ENCODE results near the gene CC2D1A. TPM values are rescaled to one million over a fixed set of nuclear protein-coding genes. Genes with fewer than 3 reads are reported as not detected.

Gene CC2D1A
- total RNA-seq, 5 donors from 2014 or later (not counting 1 experiment from before 2014, with no cell fraction given) = 25.9 to 41.3 (median 37.4) TPM

GRCh38 chr19:13958043-13958442 is 52.0 kb downstream of the CC2D1A start:
- Histone ChIP-seq H3K4me1 (ENCODE audit: control insufficient read depth in 1 of 2, extremely low read depth in 1 of 2, insufficient read depth in 2 of 2, low read length in 2 of 2) (peaks cover 6 to 26% of the 10 kb centered on the region in 2 experiments), H3K9me3 (no peaks in the 10 kb centered on the region), H3K27ac (ENCODE audit: low read length) (no peak overlapping the region), H3K4me3 (ENCODE audit: control insufficient read depth in 1 of 2, extremely low read depth in 1 of 2, low read length in 1 of 2) (no peak overlapping the region), H3K27me3 (replicated peaks in 1 of 2; ENCODE audit: control insufficient read depth in 2 of 2, extremely low read depth in 1 of 2, insufficient read depth in 2 of 2, low read length in 1 of 2) (no peaks in the 10 kb centered on the region), H3K36me3 (ENCODE audit: control insufficient read depth in 2 of 2, extremely low read depth in 1 of 2, insufficient read depth in 1 of 2, low read length in 1 of 2) (peaks cover 24 to 79% of the 10 kb centered on the region in 2 donors)
- Mint-ChIP-seq H3K27ac (no peak overlapping the region), H3K36me3 (peaks cover 25% of the 10 kb centered on the region), H3K27me3 (no peaks in the 10 kb centered on the region), H3K4me1 (peaks cover 5 to 17% (median 17%) of the 10 kb centered on the region in 3 donors), H3K9me3 (no peaks in the 10 kb centered on the region), H3K4me3 (no peak overlapping the region)
- 93% methylated on average over 10 of the region's 12 CpGs for WGBS (ENCODE audit: insufficient coverage)
- POLR2A ChIA-PET = no interaction called here
- CTCF ChIA-PET = no interaction called here
- ATAC-seq (replicated peaks in 1 of 4) (no peak), DNase-seq (no peak)

GRCh38 chr19:13959141-13959961 is 53.4 kb downstream of the CC2D1A start:
- no peaks in the 10 kb centered on the region for H3K27me3 ChIP-seq (replicated peaks in 1 of 2; ENCODE audit: control insufficient read depth in 2 of 2, extremely low read depth in 1 of 2, insufficient read depth in 2 of 2, low read length in 1 of 2)
- no peaks in the 10 kb centered on the region for H3K27me3 Mint-ChIP-seq
- no peak overlapping the region for H3K27ac ChIP-seq (ENCODE audit: low read length)
- DNase-seq = no peak
- peaks cover 0 to 7% (median 4%) of the 10 kb centered on the region in 3 donors for H3K4me1 Mint-ChIP-seq
- no peak overlapping the region for H3K4me3 Mint-ChIP-seq
- peaks cover 25% of the 10 kb centered on the region for H3K36me3 Mint-ChIP-seq
- no peak overlapping the region for H3K27ac Mint-ChIP-seq
- WGBS (ENCODE audit: insufficient coverage) = 94% methylated on average over 29 of the region's 41 CpGs
- POLR2A ChIA-PET = no interaction called here
- H3K36me3 ChIP-seq (ENCODE audit: control insufficient read depth in 2 of 2, extremely low read depth in 1 of 2, insufficient read depth in 1 of 2, low read length in 1 of 2) = peaks cover 33 to 72% of the 10 kb centered on the region in 2 donors
- CTCF ChIA-PET = interaction anchor here (0.6 to 0.7 kb wide), 2 partner anchors 41 to 169 kb away, joined by 3 read pairs; no protein-coding TSS in a partner anchor
- H3K4me3 ChIP-seq (ENCODE audit: control insufficient read depth in 1 of 2, extremely low read depth in 1 of 2, low read length in 1 of 2) = no peak overlapping the region
- peaks cover 0 to 13% of the 10 kb centered on the region in 2 experiments for H3K4me1 ChIP-seq (ENCODE audit: control insufficient read depth in 1 of 2, extremely low read depth in 1 of 2, insufficient read depth in 2 of 2, low read length in 2 of 2)
- no peaks in the 10 kb centered on the region for H3K9me3 ChIP-seq
- no peak for ATAC-seq (replicated peaks in 1 of 4)
- no peaks in the 10 kb centered on the region for H3K9me3 Mint-ChIP-seq

GRCh38 chr19:13959962-13960862 is 54.2 kb downstream of the CC2D1A start:
- no peaks in the 10 kb centered on the region for H3K9me3 Mint-ChIP-seq
- DNase-seq (peak in 8 of 35 experiments; percentile 22 to 47 (median 34)), ATAC-seq (replicated peaks in 1 of 4) (peak; percentile 21 to 60 (median 40))
- ChIA-PET POLR2A (no interaction called here), CTCF (interaction anchor here (0.6 to 0.7 kb wide), 2 partner anchors 42 to 170 kb away, joined by 3 read pairs; no protein-coding TSS in a partner anchor)
- no peaks in the 10 kb centered on the region for H3K9me3 ChIP-seq
- no peak overlapping the region for H3K4me3 ChIP-seq (ENCODE audit: control insufficient read depth in 1 of 2, extremely low read depth in 1 of 2, low read length in 1 of 2)
- peaks cover 0 to 10% of the 10 kb centered on the region in 2 experiments for H3K4me1 ChIP-seq (ENCODE audit: control insufficient read depth in 1 of 2, extremely low read depth in 1 of 2, insufficient read depth in 2 of 2, low read length in 2 of 2)
- H3K36me3 ChIP-seq (ENCODE audit: control insufficient read depth in 2 of 2, extremely low read depth in 1 of 2, insufficient read depth in 1 of 2, low read length in 1 of 2) = peaks cover 31 to 73% of the 10 kb centered on the region in 2 donors
- H3K27ac Mint-ChIP-seq = no peak overlapping the region
- H3K27me3 Mint-ChIP-seq = no peaks in the 10 kb centered on the region
- no peaks in the 10 kb centered on the region for H3K27me3 ChIP-seq (replicated peaks in 1 of 2; ENCODE audit: control insufficient read depth in 2 of 2, extremely low read depth in 1 of 2, insufficient read depth in 2 of 2, low read length in 1 of 2)
- WGBS (ENCODE audit: insufficient coverage) = 95% methylated on average over 21 of the region's 27 CpGs
- H3K27ac ChIP-seq (ENCODE audit: low read length) = no peak overlapping the region
- peaks cover 31% of the 10 kb centered on the region for H3K36me3 Mint-ChIP-seq
- H3K4me3 Mint-ChIP-seq = no peak overlapping the region
- H3K4me1 Mint-ChIP-seq = peaks cover 0 to 4% (median 0%) of the 10 kb centered on the region in 3 donors

GRCh38 chr19:13960863-13961784 is 55.1 kb downstream of the CC2D1A start:
- Histone ChIP-seq H3K4me1 (ENCODE audit: control insufficient read depth in 1 of 2, extremely low read depth in 1 of 2, insufficient read depth in 2 of 2, low read length in 2 of 2) (peaks cover 0 to 5% of the 10 kb centered on the region in 2 experiments), H3K27ac (ENCODE audit: low read length) (no peak overlapping the region), H3K36me3 (ENCODE audit: control insufficient read depth in 2 of 2, extremely low read depth in 1 of 2, insufficient read depth in 1 of 2, low read length in 1 of 2) (peaks cover 33 to 71% of the 10 kb centered on the region in 2 donors), H3K27me3 (replicated peaks in 1 of 2; ENCODE audit: control insufficient read depth in 2 of 2, extremely low read depth in 1 of 2, insufficient read depth in 2 of 2, low read length in 1 of 2) (no peaks in the 10 kb centered on the region), H3K4me3 (ENCODE audit: control insufficient read depth in 1 of 2, extremely low read depth in 1 of 2, low read length in 1 of 2) (no peak overlapping the region), H3K9me3 (no peaks in the 10 kb centered on the region)
- Mint-ChIP-seq H3K4me3 (no peak overlapping the region), H3K9me3 (no peaks in the 10 kb centered on the region), H3K27ac (no peak overlapping the region), H3K27me3 (no peaks in the 10 kb centered on the region), H3K4me1 (peaks cover 0 to 4% (median 0%) of the 10 kb centered on the region in 3 donors), H3K36me3 (peaks cover 28% of the 10 kb centered on the region)
- WGBS (ENCODE audit: insufficient coverage) = 98% methylated on average over 22 of the region's 39 CpGs
- ATAC-seq (replicated peaks in 1 of 4) (no peak), DNase-seq (peak in 1 of 35 experiments; percentile 35)
- ChIA-PET POLR2A (no interaction called here), CTCF (interaction anchor here (0.6 to 0.7 kb wide), 2 partner anchors 38 to 82 kb away, joined by 3 read pairs; no protein-coding TSS in a partner anchor)

- ATAC-seq (replicated peaks in 1 of 4) = no peak
- DNase-seq = no peak
- Mint-ChIP-seq H3K27ac (no peak overlapping the region), H3K27me3 (no peaks in the 10 kb centered on the region), H3K36me3 (peaks cover 23% of the 10 kb centered on the region), H3K4me1 (peaks cover 0 to 3% (median 0%) of the 10 kb centered on the region in 3 donors), H3K9me3 (no peaks in the 10 kb centered on the region), H3K4me3 (no peak overlapping the region)
- Histone ChIP-seq H3K27ac (ENCODE audit: low read length) (no peak overlapping the region), H3K4me3 (ENCODE audit: control insufficient read depth in 1 of 2, extremely low read depth in 1 of 2, low read length in 1 of 2) (no peak overlapping the region), H3K4me1 (ENCODE audit: control insufficient read depth in 1 of 2, extremely low read depth in 1 of 2, insufficient read depth in 2 of 2, low read length in 2 of 2) (peaks cover 0 to 5% of the 10 kb centered on the region in 2 experiments), H3K36me3 (ENCODE audit: control insufficient read depth in 2 of 2, extremely low read depth in 1 of 2, insufficient read depth in 1 of 2, low read length in 1 of 2) (peaks cover 30 to 71% of the 10 kb centered on the region in 2 donors), H3K27me3 (replicated peaks in 1 of 2; ENCODE audit: control insufficient read depth in 2 of 2, extremely low read depth in 1 of 2, insufficient read depth in 2 of 2, low read length in 1 of 2) (no peaks in the 10 kb centered on the region), H3K9me3 (no peaks in the 10 kb centered on the region)
- POLR2A ChIA-PET = no interaction called here
- WGBS (ENCODE audit: insufficient coverage) = 86% methylated on average over 32 of the region's 55 CpGs
- CTCF ChIA-PET = interaction anchor here (0.6 to 0.7 kb wide), 4 partner anchors 37 to 91 kb away, joined by 3 to 9 read pairs (median 3); no protein-coding TSS in a partner anchor
Observed at GRCh38 chr19:13961826-13962698, 56.1 kb downstream of the CC2D1A start.

All from T-cell (primary cell).